ENCODE measurements around the gene LRRC8D. TPM values are rescaled to one million over a fixed set of nuclear protein-coding genes. Genes with fewer than 3 reads are reported as not detected.
A peak's percentile ranks its signal among the peaks of the same experiment; 100 is the strongest.

LRRC8D gene
- total and polyA plus RNA-seq, 8 donors = 14.3 to 23.6 (median 17.0) TPM

DNA sequence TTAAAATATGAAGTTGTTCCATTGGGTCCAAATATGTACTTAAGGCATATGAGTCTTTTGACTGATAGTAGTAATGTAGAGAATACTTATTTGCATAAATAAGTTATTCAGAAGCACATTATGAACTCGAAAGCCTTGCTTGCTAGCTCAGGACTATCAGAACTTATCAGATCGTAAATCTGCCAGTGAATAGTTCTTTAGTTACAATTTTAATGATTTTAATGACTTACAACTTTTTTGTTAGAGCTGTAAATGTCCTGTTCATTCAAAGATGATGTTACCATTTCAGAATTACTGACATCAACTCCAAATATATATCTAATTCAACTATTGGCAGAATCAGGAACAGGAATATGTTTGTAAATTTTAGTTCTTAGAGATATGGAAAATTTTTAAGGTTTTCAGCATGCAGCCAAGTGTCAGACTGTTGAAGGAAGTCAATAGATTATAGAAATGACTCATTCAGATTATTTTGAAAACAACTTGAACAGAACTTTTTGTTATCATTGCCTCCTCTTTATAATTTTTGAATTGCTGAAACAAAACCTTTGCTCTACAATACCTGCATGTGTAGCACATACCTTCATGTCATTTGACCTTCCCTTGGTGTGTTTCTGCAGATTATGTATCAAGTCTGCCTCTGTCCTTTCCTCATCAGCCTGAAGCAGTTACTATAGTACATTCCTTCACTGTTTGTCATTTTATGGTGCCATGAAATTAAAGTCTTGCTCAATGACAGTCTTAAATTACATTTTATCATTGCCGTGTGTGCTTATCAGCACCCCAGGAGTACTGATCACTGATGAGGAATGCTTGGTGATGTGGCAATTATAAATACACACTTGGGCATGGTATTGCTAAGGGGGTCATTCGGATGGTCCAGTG is 44.9 kb downstream of the LRRC8D start:
- intact Hi-C loops (cut with DNase I) = no loop called here
- Histone ChIP-seq H3K36me3 (peaks cover 0 to 18% of the 10 kb centered on the region in 2 donors), H3K4me1 (peaks cover 0 to 6% of the 10 kb centered on the region in 2 donors), H3K9me3 (no peaks in the 10 kb centered on the region), H3K4me3 (no peak overlapping the region), H3K27me3 (no peaks in the 10 kb centered on the region), H3K27ac (no peak overlapping the region)
- TF ChIP-seq, protein P1, sequence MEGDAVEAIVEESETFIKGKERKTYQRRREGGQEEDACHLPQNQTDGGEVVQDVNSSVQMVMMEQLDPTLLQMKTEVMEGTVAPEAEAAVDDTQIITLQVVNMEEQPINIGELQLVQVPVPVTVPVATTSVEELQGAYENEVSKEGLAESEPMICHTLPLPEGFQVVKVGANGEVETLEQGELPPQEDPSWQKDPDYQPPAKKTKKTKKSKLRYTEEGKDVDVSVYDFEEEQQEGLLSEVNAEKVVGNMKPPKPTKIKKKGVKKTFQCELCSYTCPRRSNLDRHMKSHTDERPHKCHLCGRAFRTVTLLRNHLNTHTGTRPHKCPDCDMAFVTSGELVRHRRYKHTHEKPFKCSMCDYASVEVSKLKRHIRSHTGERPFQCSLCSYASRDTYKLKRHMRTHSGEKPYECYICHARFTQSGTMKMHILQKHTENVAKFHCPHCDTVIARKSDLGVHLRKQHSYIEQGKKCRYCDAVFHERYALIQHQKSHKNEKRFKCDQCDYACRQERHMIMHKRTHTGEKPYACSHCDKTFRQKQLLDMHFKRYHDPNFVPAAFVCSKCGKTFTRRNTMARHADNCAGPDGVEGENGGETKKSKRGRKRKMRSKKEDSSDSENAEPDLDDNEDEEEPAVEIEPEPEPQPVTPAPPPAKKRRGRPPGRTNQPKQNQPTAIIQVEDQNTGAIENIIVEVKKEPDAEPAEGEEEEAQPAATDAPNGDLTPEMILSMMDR (IDR thresholded peaks at IDR 0.05) = no peak
- no peak for DNase-seq
- peak; percentile 16 for ATAC-seq

DNA sequence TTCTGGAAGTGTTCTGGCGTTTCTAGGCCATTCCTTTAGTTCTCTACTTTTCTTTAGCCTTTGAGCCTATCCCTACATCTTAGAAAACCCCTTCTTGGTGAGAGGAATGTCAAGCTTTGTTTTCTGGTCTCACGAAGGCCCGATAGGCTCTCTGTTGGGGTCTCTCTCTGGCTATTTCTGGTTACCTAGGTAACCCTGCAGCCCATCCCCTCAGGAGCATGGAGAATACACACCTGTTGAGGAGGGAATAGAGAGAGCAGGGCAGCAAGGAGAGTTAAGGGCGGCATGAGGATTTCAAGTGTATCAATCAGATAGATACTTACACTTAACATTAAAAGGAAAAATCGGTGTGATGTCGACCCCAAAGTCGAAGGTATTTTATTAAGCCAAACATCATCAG is 45.7 kb downstream of the LRRC8D start:
- Histone ChIP-seq H3K9me3 (no peaks in the 10 kb centered on the region), H3K27me3 (no peaks in the 10 kb centered on the region), H3K4me1 (peaks cover 0 to 6% of the 10 kb centered on the region in 2 donors), H3K36me3 (peaks cover 0 to 18% of the 10 kb centered on the region in 2 donors), H3K27ac (no peak overlapping the region), H3K4me3 (no peak overlapping the region)
- TF ChIP-seq, protein P1 (IDR thresholded peaks at IDR 0.05) = no peak
- ATAC-seq = no peak
- no peak for DNase-seq
- intact Hi-C loops (cut with DNase I) = no loop called here

- no peaks in the 10 kb centered on the region for H3K27me3 ChIP-seq
- DNase-seq = no peak
- H3K36me3 ChIP-seq = peaks cover 0 to 18% of the 10 kb centered on the region in 2 donors
- no peaks in the 10 kb centered on the region for H3K4me1 ChIP-seq
- intact Hi-C loops (cut with DNase I) = no loop called here
- no peak overlapping the region for H3K4me3 ChIP-seq
- no peak for ATAC-seq
- TF ChIP-seq, protein P1 (IDR thresholded peaks at IDR 0.05) = no peak
- H3K9me3 ChIP-seq = no peaks in the 10 kb centered on the region
- H3K27ac ChIP-seq = no peak overlapping the region
These were observed 50.2 kb downstream of the LRRC8D start for GRCh38 chr1:89870998-89871397.

GRCh38 chr1:89871768-89872473 is 51.1 kb downstream of the LRRC8D start:
- TF ChIP-seq, protein P1 (IDR thresholded peaks at IDR 0.05) = no peak
- Histone ChIP-seq H3K27ac (no peak overlapping the region), H3K4me3 (no peak overlapping the region), H3K4me1 (no peaks in the 10 kb centered on the region), H3K27me3 (no peaks in the 10 kb centered on the region), H3K36me3 (peaks cover 0 to 18% of the 10 kb centered on the region in 2 donors), H3K9me3 (no peaks in the 10 kb centered on the region)
- intact Hi-C loops (cut with DNase I) = no loop called here
- ATAC-seq = no peak
- DNase-seq = no peak

- DNase-seq = no peak
- ATAC-seq = no peak
- Histone ChIP-seq H3K9me3 (no peaks in the 10 kb centered on the region), H3K27ac (no peak overlapping the region), H3K4me3 (no peak overlapping the region), H3K36me3 (peaks cover 0 to 18% of the 10 kb centered on the region in 2 donors), H3K4me1 (no peaks in the 10 kb centered on the region), H3K27me3 (no peaks in the 10 kb centered on the region)
- TF ChIP-seq, protein P1 (IDR thresholded peaks at IDR 0.05) = no peak
- intact Hi-C loops (cut with DNase I) = no loop called here
These were observed 51.7 kb downstream of the LRRC8D start for GRCh38 chr1:89872567-89872966.
